Suppressor macrophage (primary cell): ENCODE results near the gene JAG1.

Experiments
- DNase-seq, 4 experiments: peaks; one replicate each; pipeline ENCODE4 v3.0.0-alpha.2; 2020 to 2022

Gene JAG1

GRCh38 chr20:10667560-10668167, 6.1 kb downstream of the JAG1 start:
- DNase-seq, result no peak

- no peak for DNase-seq
Observed at GRCh38 chr20:10667077-10667401, 6.8 kb downstream of the JAG1 start.

GRCh38 chr20:10666221-10667076, 7.3 kb downstream of the JAG1 start:
- no peak for DNase-seq

GRCh38 chr20:10665791-10666190, 8.0 kb downstream of the JAG1 start:
- DNase-seq, result no peak

GRCh38 chr20:10665027-10665561, 8.7 kb downstream of the JAG1 start:
- DNase-seq, result no peak

GRCh38 chr20:10663756-10664155, 10.0 kb downstream of the JAG1 start:
- DNase-seq, result no peak

GRCh38 chr20:10662661-10663458, 10.9 kb downstream of the JAG1 start:
- peak; percentile 69 to 87 (median 76) for DNase-seq

- DNase-seq, result no peak
Observed at GRCh38 chr20:10662151-10662550, 11.6 kb downstream of the JAG1 start.

GRCh38 chr20:10661261-10661660, 12.5 kb downstream of the JAG1 start:
- no peak for DNase-seq

GRCh38 chr20:10660661-10661060, 13.1 kb downstream of the JAG1 start:
- no peak for DNase-seq

GRCh38 chr20:10659651-10660601, 13.9 kb downstream of the JAG1 start:
- DNase-seq, result no peak

GRCh38 chr20:10658876-10659632, 14.7 kb downstream of the JAG1 start:
- no peak for DNase-seq

- no peak for DNase-seq
Observed at GRCh38 chr20:10658051-10658823, 15.6 kb downstream of the JAG1 start.

GRCh38 chr20:10657453-10657852, 16.3 kb downstream of the JAG1 start:
- DNase-seq, result no peak

- DNase-seq, result no peak
Observed at GRCh38 chr20:10655720-10656669, 17.8 kb downstream of the JAG1 start.

- no peak for DNase-seq
Observed at GRCh38 chr20:10654630-10655029, 19.2 kb downstream of the JAG1 start.

GRCh38 chr20:10654250-10654610, 19.6 kb downstream of the JAG1 start:
- DNase-seq, result no peak

GRCh38 chr20:10653599-10654249, 20.1 kb downstream of the JAG1 start:
- peak in 2 of 4 experiments; percentile 11 to 17 for DNase-seq
